Peyer's patch (tissue), 4 donors: ENCODE results near the gene NOXO1.

Experiments
- CTCF ChIP-seq, 6 experiments: fragments of 450-650 bp in 4 of 6; fragments of 200-600 bp in 2 of 6; sonication (generic) in 1 of 6; IDR thresholded peaks; one replicate each; pipeline ENCODE4 v1.5.1; 2017 to 2019; ENCODE audit warnings: antibody characterized with exemption in 6 of 6, mild to moderate bottlenecking in 3 of 6, moderate library complexity in 1 of 6
- POLR2A ChIP-seq, 2 donors: fragments of 450-650 bp; IDR thresholded peaks; one replicate each; pipeline ENCODE4 v1.5.1; 2017; ENCODE audit warnings: antibody characterized with exemption in 2 of 2, mild to moderate bottlenecking in 2 of 2, moderate library complexity in 2 of 2

DNA sequence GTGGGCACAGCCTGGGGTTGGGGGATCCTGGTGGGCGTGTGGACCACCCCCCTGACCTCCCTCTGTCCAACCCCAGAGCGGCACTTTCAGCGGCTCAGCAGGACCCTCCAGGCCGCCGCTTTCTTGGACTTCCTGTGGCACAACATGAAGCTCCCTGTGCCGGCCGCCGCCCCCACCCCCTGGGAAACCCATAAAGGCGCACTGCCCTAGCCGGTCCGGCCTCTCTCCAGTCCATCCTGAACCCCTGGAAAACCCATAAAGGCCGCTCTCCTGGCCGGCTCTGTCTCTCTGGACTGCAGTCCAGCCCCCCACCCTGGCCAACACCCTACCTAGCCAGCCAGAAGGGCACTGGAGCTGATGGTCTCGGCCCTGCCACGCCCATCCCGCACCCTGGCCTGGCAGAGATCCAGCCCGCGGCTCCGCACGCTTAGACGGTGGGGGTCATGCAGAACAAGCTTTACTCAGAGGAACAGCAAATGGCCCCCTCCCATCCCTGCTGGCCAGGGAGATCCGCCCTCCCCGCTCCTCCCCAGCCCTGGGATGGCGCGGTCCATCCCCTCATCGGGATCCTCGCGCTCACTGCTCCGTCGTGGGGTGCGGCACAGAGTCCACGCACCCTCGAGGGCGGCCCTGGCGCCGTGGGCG is 2.7 kb downstream of the NOXO1 start:
- TF ChIP-seq CTCF (IDR thresholded peaks at IDR 0.05) (no peak), POLR2A (IDR thresholded peaks at IDR 0.05) (no peak)
